ENCODE measurements around the gene OSER1. TPM values are rescaled to one million over a fixed set of nuclear protein-coding genes. Genes with fewer than 3 reads are reported as not detected.

The OSER1 gene
- 39.0 and 53.5 TPM in 2 replicates for total RNA-seq

GRCh38 chr20:44210406-44211176, at the start of gene OSER1:
Gene OSER1 (minus strand): TSS chr20:44210771. CDS start chr20:44206957, 3,814 bp downstream.

GRCh38 chr20:44247131-44247571, 36.6 kb upstream of the OSER1 start, which contains the start of gene GDAP1L1:
Gene GDAP1L1 (plus strand): TSS chr20:44247308. CDS start chr20:44247335, 27 bp downstream.

GRCh38 chr20:44187054-44187771, 23.4 kb downstream of the OSER1 start, which contains the start of gene JPH2:
Gene JPH2 (minus strand): TSS chr20:44187188. CDS start chr20:44186705, 483 bp downstream.

Other genes starting within 250 kb of the OSER1 start
- under 0.01 TPM in 1 of 2 replicates, not detected in the other for gene JPH2, start 23.6 kb downstream of the OSER1 start, total RNA-seq
- not detected in 2 replicates for gene GDAP1L1, start 36.5 kb upstream of the OSER1 start, total RNA-seq
- 4.9 and 5.8 TPM in 2 replicates for gene FITM2, start 100.4 kb upstream of the OSER1 start, total RNA-seq
- not detected in 2 replicates for gene R3HDML, start 126.3 kb upstream of the OSER1 start, total RNA-seq
- gene HNF4A, start 144.9 kb upstream of the OSER1 start, total RNA-seq, result not detected in 2 replicates